HG03097 (cell line): ENCODE data around the gene SPOCK1.

ENCODE experiments used
- ATAC-seq: cut with Tn5 transposase; IDR thresholded peaks from one replicate; pipeline ENCODE4 v1.9.1; 2021; ENCODE audit not compliant: unreplicated experiment, low FRiP score

Gene SPOCK1

DNA sequence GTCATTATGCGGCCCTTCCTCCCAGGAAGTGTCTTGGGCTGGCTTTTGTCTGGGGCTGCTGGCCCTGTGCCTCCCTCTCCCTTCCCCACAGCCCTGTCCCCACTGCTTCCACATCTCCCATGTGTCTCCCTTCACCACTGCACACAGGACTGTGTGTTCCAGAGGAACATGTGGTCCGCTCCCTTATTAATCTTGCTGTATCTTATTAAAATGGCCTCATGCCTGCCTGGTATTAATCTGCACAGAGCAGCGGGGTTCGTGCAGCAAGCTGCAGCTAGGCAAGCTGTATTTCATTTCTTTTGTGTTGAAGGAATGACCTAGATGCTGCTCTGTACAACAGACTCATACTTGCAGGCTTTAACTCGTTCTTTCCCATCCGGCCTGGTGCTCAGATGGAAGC is 130.5 kb downstream of the SPOCK1 start:
- ATAC-seq = no peak

- ATAC-seq = no peak
These were observed 131.2 kb downstream of the SPOCK1 start for GRCh38 chr5:137367951-137368350.

- ATAC-seq = no peak
These were observed 132.6 kb downstream of the SPOCK1 start for GRCh38 chr5:137366526-137366925.

DNA sequence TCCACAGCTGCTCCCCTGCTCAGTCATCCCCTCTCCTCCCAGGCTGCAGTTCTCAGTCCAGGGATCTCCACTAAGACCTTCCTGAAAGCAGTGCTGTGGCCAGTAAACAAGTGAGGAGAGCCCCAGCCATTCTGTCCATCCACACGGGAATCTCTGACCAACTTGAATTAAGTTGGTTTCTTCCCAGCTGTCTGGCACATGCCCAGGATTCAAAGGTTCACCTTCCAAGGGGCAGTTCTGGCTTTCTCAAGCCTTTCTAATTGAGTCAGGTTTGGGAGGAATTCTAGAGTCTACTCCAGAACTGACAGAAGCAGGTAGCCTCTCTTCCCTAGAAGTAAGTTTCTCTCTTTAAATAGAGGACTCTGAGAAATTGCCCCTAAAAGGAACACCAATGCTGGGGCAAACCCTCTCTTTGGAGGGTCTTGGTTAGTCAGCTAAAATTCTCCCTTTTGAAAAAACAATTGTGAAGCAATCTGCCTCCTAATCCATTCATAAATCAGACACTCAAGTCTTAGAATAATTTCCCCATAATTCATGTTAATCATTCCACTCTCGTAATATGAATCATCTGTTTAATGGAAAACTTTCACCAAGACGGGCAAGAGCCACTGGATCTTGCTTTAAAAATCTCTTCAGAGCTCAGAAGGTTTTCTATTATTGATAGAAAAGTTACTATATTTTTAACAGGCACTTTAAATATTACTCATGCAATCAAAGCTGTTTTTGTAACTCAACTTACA is 133.8 kb downstream of the SPOCK1 start:
- ATAC-seq = no peak

DNA sequence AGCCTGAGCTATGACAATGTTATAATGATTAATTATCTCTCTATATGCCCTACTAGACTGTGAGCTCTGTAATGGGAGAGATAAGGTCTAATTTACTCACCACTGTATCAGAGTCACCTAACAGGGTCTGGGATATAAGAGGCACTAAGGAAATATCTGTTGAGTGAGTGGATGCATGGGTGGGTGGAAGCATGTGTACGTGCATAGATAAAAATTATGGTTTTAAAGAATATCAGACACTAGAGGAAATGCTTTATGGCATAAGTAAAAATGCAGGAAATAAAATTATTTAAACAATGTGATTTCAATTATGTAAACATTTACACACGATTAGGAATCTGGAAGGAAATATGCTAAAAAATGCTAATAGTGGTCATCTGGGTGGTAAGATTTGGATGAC is 137.8 kb downstream of the SPOCK1 start:
- ATAC-seq = no peak

DNA sequence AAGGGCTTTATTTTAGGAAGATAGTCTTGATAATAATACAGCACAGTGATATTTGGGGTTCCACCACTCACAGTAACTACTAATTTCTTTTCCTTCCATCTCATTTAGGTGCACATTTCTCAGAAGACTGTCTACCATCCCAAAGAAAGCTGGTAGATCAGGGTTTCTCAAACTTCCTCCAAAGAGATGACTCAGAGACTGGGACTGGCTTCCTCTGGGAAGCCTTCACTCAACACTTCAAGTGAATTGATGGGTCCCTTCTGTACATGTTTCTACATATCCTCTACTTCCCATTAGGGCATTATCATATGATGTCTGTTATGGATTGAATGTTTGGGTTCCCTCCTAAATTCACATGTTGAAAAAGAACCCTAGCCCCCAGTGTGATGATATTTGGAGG is 138.5 kb downstream of the SPOCK1 start:
- ATAC-seq = no peak

- ATAC-seq = no peak
These were observed 139.2 kb downstream of the SPOCK1 start for GRCh38 chr5:137359941-137360340.

DNA sequence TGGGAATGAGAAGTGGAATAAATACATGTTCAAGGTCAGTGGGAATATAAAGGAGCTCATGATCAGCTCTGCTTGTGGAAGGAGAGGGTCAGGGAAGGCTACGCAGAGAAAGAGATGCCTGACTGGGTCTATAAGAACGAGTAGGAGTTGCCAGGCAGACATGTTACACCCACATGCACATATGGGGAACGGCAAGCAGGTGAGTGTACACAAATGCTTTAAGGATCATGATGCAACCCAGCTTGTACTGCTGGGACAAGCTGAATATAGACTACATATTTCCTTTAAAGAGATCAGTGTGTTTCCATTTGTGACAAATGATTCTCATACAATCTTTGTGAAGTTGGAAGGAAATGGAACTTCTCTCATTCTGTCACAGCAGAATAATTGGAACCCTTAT is 141.7 kb downstream of the SPOCK1 start:
- ATAC-seq = no peak

DNA sequence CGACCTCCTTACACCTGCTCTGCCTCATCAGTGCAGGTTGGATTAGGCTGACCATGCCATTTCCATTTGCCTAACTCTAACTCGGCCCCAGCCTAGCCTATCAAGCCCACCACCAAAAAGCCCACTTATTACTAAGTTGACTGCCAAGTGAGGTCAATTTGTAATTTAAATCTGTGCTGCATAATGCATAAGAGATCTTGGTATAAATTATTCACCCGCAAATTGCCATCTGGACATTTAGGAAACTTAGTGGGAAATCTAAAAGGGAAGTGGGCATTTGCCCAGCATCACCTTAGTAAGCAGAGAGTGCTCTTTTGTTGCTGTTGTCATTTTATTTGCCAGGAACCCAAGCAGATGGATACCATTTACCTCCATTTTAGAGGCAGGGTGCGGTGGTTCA is 143.0 kb downstream of the SPOCK1 start:
- no peak for ATAC-seq

- no peak for ATAC-seq
These were observed 143.4 kb downstream of the SPOCK1 start for GRCh38 chr5:137355708-137356107.

DNA sequence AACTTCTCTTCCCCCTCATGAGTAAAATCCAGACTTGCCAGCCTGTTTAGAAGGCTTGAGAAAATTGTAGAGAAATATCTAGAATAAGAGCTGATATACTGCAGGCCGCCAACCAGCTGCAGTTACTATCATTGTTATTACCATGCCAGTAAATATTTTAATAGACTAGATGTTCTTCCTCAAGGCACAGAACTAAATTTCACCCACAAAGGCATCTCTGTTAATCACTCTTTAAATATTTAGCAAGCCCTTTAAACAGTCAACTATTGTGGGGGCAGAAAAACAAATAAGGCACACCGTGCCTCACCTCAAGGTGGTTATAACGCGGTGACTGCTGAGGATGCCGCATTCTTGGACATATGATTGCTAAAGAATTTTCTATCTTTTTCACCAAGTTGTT is 147.0 kb downstream of the SPOCK1 start:
- no peak for ATAC-seq

GRCh38 chr5:137350791-137351190 is 148.3 kb downstream of the SPOCK1 start:
- no peak for ATAC-seq

- ATAC-seq = no peak
These were observed 150.4 kb downstream of the SPOCK1 start for GRCh38 chr5:137348759-137349158.

DNA sequence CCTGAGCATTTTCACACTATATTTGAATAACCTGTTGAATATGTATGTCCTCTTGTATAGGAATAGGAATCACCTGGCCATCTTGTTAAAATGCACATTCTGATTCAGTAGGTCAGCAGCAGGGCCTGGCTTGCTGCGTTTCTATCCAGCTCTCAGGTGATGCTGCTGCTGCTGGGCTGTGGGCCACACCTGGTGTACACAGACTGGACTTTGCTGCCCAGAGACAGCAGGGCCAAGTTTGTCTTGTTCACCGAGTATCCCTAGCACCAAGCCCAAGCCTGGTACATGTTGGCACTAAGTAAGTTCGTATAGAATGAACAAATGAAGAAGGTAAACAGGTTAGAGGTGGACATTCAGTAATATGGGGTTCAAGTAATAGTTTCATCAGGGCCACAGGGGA is 151.3 kb downstream of the SPOCK1 start:
- ATAC-seq = no peak

DNA sequence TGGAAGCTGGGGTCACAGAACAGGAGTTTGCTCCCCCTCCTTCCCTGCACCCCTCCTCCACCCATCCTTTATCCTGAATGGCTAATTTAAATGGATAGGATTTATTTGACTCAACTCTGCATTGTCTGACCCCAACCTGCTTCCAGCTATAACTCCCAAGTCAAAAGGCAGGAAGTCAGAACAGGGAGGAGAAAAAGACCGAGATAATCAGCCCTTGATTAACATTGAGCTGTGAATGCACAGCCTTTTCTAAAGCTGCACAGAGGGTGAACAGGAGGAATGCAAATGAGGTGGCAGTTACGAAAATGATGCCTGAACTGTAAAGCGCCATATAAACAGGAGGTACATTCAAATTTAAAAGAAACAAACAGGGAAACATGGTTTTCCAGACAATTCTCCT is 152.8 kb downstream of the SPOCK1 start:
- ATAC-seq = no peak

DNA sequence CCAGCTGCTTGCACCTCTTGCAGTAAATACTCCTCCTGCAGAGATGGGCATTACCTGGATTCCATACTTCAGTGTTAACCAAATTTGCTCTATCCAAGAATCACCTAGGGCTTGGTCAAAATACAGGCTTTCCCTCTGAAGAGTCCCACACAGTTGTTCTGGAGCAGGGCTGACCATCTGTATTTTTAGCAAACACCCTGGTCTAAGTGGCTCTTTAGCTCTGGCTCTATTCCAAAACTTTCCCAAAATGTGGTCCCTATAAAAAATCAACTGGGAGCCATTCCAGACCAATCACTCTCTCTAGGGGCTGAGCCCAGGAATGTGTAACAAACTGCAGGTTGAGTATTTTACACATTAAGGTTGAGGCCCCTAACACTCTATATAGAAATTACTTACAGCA is 153.7 kb downstream of the SPOCK1 start:
- ATAC-seq = no peak

DNA sequence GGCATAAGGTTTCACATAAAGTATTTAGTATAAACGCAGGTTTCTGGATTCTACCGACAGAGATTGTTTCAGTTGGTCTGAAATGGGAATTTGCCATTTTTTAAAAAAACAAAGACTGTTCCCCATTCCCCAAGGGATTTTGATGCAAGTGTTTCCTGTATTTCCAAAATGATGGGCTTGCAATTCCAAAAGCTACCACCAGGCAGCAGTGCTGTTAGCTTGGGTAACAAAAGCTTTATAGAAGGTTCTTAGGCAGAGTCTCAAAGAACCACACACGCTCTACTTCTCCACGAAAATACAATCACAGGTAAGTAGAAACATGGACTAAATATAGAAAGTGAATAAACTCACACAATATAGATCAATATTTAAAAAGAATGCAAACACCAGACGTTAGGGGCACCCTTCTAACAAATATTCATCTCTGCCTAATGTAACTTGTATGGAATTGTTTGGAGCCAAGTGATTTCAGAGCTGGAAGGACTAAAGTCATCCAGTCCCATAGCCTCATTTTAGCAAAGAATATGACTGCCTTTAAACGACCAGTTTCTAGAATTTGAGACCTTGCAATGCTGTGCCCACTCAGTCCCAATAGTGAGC is 154.3 kb downstream of the SPOCK1 start:
- ATAC-seq = no peak

DNA sequence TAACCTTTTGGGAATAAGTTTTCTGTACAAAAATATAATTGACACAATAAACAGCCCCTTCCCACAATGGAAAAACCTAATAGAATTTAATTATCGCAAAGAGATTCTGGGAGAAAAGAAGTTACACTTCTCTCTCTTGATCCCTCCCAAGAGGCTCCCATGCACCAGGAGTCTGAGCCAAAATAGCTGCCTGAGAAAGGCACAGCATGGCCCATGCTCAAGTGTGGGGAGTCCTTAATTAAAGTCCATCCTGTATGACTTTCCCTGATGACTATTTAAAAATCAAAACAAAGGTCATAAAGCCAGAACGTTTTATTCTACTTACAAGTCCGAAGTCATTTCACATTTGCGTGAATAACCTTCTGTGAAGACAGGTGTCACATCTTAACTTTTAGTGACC is 155.1 kb downstream of the SPOCK1 start:
- no peak for ATAC-seq

- ATAC-seq = no peak
These were observed 156.4 kb downstream of the SPOCK1 start for GRCh38 chr5:137342764-137343163.

GRCh38 chr5:137341831-137342230 is 157.3 kb downstream of the SPOCK1 start:
- ATAC-seq = no peak

DNA sequence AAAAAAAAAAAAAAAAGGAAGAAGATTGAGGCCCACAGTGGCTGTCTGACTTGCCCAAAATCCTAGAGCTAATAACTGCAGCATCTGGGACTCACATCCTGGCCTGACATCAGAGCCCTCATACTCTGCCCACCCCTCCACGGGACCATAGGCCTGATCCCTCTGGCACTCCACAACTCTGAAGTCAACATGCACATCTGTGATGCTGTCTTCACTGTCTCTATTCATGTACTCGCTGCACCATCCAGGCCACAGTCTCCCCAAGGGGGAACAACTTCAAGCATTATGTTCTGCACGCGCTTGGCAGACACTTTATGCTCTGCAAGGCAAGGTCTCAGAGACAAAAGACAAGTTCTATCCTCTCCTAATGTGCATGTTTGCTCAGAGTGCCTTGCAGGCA is 158.2 kb downstream of the SPOCK1 start:
- ATAC-seq = no peak

- ATAC-seq = no peak
These were observed 162.5 kb downstream of the SPOCK1 start for GRCh38 chr5:137336565-137337120.
